Measurements from ENCODE around the gene PLD1.
"Not testable (repeated sequence)": the region's sequence is repeated elsewhere in the genome, so short reads cannot be mapped to it uniquely, and the experiment has no call there.

The PLD1 gene

DNA sequence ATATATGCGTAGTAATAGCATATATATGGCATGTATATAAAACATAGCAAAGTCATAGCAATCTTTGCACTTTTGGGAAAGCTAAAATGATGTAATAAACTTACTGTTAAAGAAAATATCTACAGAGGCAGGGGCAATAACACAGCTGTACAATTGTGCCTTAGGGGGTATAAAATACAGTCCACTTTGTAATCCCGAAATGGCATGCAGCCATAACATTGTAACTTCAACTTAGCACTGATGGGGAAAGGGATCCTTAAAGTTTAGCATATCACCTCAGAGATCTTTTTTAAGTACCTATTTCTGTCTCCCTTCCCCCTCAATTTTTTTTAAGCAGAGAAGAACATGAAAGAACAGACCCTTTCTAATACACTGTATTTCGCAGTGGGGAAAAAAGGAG is 40.8 kb downstream of the PLD1 start:
- no peak for DNase-seq (ENCODE audit: low spot score)

GRCh38 chr3:171768986-171769385 is 41.3 kb downstream of the PLD1 start:
- no peak for DNase-seq (ENCODE audit: low spot score)

DNA sequence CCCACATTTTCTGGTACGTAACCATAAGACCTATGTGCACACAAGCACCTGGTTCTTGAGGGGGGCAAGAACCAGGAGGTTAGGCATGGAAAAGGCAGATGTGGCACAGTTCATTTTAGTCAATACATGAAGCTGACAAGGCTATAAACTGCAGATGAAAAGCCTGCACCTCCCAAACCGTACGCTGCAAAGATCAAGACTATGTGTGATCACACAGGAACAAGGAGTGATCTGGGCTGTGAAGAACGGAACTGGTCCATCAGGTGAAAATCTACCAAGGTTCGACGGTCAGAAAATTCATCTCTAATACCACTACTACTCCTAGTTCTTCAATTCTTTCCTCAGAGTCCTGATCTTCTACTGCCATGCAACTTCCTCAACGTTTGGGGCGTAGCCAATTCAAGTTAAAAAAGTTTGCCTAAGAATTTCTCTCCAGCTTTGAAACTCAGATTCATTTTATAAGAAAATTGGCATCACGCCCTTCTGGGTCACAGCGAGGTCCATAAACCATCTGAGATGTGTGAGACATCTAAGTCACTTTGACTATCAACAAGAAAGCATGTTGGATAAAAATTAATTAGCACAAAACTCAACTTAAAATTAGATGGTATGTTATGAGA is 41.9 kb downstream of the PLD1 start:
- no peak for DNase-seq (ENCODE audit: low spot score)

GRCh38 chr3:171765511-171765887 is 44.8 kb downstream of the PLD1 start:
- no peak for DNase-seq (ENCODE audit: low spot score)

DNA sequence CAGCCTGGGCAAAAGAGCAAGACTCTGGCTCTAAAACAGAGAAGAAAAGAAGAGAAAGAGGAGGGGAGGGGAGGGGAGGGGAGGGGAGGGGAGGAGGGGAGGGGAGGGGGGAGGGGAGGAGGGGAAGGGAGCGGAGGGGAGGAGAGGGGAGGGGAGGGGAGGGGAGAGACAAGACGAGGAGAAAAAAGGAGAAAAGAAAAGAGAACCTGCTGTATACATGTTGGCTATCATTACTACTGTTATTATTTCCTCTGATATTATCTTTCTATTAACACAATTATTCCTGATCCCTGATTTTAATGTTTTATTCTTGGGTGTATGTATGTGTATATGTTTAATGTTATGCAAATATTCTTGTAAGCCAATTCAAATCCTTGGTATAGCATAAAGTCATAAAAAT is 46.9 kb downstream of the PLD1 start:
- DNase-seq (ENCODE audit: low spot score): no peak

GRCh38 chr3:171760477-171760876 is 49.8 kb downstream of the PLD1 start:
- no peak for DNase-seq (ENCODE audit: low spot score)

- DNase-seq (ENCODE audit: low spot score): no peak
These were observed 52.2 kb downstream of the PLD1 start for GRCh38 chr3:171758109-171758508.

- no peak for DNase-seq (ENCODE audit: low spot score)
These were observed 52.8 kb downstream of the PLD1 start for GRCh38 chr3:171757361-171758034.

GRCh38 chr3:171755656-171756055 is 54.6 kb downstream of the PLD1 start:
- no peak for DNase-seq (ENCODE audit: low spot score)

- DNase-seq (ENCODE audit: low spot score): no peak
These were observed 55.2 kb downstream of the PLD1 start for GRCh38 chr3:171755015-171755589.

- DNase-seq (ENCODE audit: low spot score): no peak
These were observed 56.4 kb downstream of the PLD1 start for GRCh38 chr3:171753665-171754408.

- DNase-seq (ENCODE audit: low spot score): no peak
These were observed 57.2 kb downstream of the PLD1 start for GRCh38 chr3:171753025-171753472.

- no peak for DNase-seq (ENCODE audit: low spot score)
These were observed 58.0 kb downstream of the PLD1 start for GRCh38 chr3:171752329-171752728.

GRCh38 chr3:171749124-171749523 is 61.2 kb downstream of the PLD1 start:
- no peak for DNase-seq (ENCODE audit: low spot score)

DNA sequence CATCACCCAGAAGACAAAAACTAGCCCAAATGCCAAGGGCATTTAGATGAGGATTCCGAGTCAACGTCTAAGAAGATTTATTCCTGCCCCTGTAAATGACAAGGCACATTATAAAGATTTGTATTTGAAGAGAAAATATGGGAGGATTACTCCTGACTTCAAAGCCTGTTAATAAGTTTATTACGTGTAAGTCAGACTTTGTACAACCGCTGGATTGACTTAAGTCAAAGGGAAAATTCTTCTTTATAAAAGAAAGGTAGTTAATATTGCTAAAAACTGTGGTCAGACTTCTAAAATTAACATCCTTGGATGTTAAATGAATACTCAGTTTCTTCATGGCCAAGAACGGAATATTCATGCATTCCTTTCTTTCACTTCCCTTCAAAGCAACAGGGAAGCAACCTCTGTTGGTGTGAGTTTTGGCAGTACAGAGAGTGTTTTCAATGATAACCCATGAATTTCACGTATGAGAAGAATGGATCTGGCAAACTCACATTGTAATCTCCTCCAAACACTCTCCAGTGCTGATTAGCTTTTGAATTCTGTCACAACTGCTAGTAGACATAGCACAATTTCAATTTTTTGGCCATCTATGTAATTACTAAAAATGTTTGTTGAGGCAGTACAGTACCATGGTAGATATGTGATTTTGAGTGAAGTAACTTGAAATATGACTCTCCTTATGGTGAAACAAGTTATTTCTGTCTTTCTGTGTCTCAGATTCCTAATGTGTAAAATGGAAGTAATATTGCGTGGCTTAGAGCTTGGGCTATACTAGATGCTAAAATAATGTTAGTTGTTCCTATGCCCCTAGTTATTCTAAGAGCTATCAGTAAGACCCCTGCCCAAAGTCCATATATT is 62.0 kb downstream of the PLD1 start:
- no peak for DNase-seq (ENCODE audit: low spot score)

DNA sequence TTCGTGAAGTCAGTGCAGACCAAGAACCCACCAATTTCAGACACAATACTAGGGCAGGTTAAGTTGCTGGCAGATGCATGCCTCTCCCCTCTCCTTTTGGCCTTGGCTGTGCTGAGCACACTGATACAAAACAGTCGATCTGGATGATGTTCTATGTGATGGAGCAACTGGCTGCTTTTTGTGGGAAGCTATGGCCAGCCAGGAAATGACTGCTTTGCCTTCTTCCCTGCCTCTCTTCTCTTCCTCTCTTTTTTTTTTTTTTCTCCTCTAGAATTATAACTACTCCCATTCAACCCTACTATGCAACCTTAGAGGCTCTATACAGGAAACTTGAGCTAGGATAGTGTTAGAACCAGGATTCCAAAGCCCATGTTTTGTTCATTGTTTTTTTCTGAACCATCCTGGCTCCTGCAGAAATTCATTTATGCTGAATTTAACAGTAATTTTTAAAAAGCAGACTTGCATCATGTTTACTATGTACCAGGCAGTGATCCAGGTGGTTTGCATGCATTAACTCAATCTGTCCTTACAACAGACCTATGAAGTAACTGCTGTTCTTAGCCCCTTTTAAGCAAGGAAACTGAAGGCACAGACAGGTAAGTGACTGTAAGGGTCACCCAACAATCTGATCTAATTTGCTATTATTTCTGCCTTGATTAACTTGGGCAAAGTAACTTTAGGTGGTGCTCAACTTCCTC is 62.9 kb downstream of the PLD1 start:
- DNase-seq (ENCODE audit: low spot score): no peak

- DNase-seq (ENCODE audit: low spot score): not testable (repeated sequence)
These were observed 63.7 kb downstream of the PLD1 start for GRCh38 chr3:171746320-171747222.

DNA sequence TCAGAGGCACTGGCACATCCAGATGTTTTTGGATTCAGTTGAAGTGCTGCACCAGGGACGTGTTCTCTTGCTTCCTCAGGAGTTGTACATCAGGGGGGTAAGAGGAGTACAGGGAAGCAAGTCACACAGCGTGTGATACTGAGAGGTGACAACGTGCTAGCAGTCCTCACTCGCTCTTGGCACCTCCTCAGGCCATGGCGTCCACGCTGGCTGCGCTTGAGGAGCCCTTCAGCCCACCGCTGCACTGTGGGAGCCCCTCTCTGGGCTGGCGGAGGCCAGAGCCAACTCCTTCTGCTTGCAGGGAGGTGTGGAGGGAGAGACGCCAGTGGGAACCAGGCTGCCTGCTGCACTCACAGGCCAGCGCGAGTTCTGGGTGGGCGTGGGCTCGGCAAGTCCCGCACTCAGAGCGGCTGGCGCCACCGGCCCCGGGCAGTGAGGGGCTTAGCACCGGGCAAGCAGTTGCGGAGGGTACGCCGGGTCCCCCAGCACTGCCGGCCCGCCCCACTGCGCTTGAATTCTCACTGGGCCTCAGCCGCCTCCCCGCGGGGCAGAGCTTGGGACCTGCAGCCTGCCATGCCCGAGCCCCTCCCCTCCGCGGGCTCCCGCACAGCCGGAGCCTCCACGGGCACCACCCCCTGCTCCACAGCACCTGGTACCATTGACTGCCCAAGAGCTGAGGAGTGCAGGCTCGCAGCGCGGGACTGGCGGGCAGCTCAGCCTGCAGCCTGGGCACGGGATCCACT is 64.5 kb downstream of the PLD1 start:
- DNase-seq (ENCODE audit: low spot score): no peak

DNA sequence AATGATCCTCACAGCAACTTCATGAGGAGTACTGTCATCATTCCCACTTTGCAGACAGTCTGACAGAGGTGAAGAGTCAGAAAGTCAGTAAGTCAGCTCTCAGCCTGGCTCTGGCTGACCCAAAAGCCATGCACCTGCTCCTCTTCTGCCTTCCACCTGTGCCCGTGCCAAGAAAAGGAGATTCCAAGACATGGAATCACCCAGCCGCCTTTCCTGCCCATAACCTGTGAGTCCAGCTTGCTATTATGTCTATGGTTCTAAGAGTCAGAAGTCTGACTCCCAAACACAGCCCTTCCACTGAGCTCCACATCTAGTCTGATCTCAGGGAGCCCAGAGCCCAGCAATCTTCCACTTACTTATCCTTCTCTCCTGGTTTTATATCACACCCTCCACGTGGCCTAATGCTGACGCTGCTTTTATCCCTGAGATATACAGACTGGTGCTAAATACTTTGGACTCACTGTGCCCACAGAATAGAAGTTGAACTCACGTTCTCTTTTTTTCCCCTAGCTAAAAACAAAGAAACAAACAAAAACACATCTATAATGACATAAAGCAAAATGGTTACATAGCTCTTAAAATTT is 66.0 kb downstream of the PLD1 start:
- DNase-seq (ENCODE audit: low spot score): no peak

Data from CD4-positive, alpha-beta T cell treated with Interleukin-2 at 100 ng/mL for 4 hours (primary cell).